SU-DHL-6 (cell line): ENCODE measurements around the gene CMSS1.

ENCODE experiments used
- H2AFZ ChIP-seq: fragments of 200-600 bp; sonication (generic); 2 replicates; pipeline ENCODE4 v1.6.1; 2014; ENCODE audit warnings: low read depth, mild to moderate bottlenecking, moderate library complexity, mixed read lengths, antibody characterized with exemption, low read length; ENCODE audit not compliant: severe bottlenecking
- H3F3A ChIP-seq: fragments of 200-600 bp; shearing (Covaris generic); 2 replicates; pipeline ENCODE4 v1.6.0; 2016; ENCODE audit warnings: antibody characterized with exemption, mild to moderate bottlenecking; ENCODE audit not compliant: insufficient read depth
- H3K27ac ChIP-seq: fragments of 200-600 bp; sonication (generic); 2 replicates; pipeline ENCODE4 v1.5.1; 2016; ENCODE audit warnings: low read depth, mild to moderate bottlenecking, low read length, moderate library complexity, mixed read lengths
- H3K27me3 ChIP-seq: fragments of 200-600 bp; sonication (generic), shearing (Covaris generic); 2 replicates; pipeline ENCODE4 v1.6.0; 2014; ENCODE audit warnings: mild to moderate bottlenecking, low read length
- H3K36me3 ChIP-seq: fragments of 200-600 bp; sonication (generic); 2 replicates; pipeline ENCODE4 v1.6.1; 2014; ENCODE audit warnings: mild to moderate bottlenecking, low read length, mixed read lengths
- H3K4me2 ChIP-seq: fragments of 300-600, 200-600 bp; shearing (Covaris generic), sonication (generic); 2 replicates; pipeline ENCODE4 v1.6.0; 2014; ENCODE audit warnings: low read length, low read depth, mild to moderate bottlenecking; ENCODE audit not compliant: poor library complexity, severe bottlenecking
- H3K4me3 ChIP-seq: fragments of 200-600 bp; sonication (generic); 2 replicates; pipeline ENCODE4 v1.5.1; 2014; ENCODE audit warnings: antibody characterized with exemption, low read length, mild to moderate bottlenecking, mixed read lengths; ENCODE audit not compliant: insufficient read depth, poor library complexity, severe bottlenecking
- H3K79me2 ChIP-seq: fragments of 200-600 bp; sonication (generic); 2 replicates; pipeline ENCODE4 v1.6.1; 2014; ENCODE audit warnings: mild to moderate bottlenecking, low read length, moderate library complexity; ENCODE audit not compliant: insufficient read depth
- H3K9ac ChIP-seq: fragments of 200-600 bp; sonication (generic); 2 replicates; pipeline ENCODE4 v1.7.0; 2014; ENCODE audit warnings: mild to moderate bottlenecking, low read length
- H3K9me2 ChIP-seq: fragments of 200-600 bp; sonication (generic); replicated peaks from 2 replicates; pipeline ENCODE4 v1.6.1; 2014; ENCODE audit warnings: low read length; ENCODE audit not compliant: insufficient read depth
- H3K9me3 ChIP-seq: fragments of 200-600 bp; sonication (generic); 2 replicates; pipeline ENCODE4 v1.6.1; 2014; ENCODE audit warnings: low read length, mixed read lengths; ENCODE audit not compliant: insufficient read depth
- H4K20me1 ChIP-seq: fragments of 200-600 bp; sonication (generic); 2 replicates; pipeline ENCODE4 v1.6.1; 2014; ENCODE audit warnings: low read depth, mild to moderate bottlenecking, antibody characterized with exemption, low read length, moderate library complexity, mixed read lengths
- EZH2phosphoT487 ChIP-seq: fragments of 200-600 bp; sonication (generic), shearing (Covaris generic); conservative IDR thresholded peaks from 2 replicates; pipeline ENCODE4 v1.6.1; 2018; ENCODE audit warnings: mild to moderate bottlenecking, antibody characterized with exemption, low read length, moderate library complexity, mixed read lengths
- TF ChIP-seq, protein P1 (sequence below): fragments of 200-600 bp; sonication (generic); IDR thresholded peaks from one replicate; pipeline ENCODE4 v1.5.1; 2017; ENCODE audit warnings: antibody characterized with exemption, mild to moderate bottlenecking, low read length, moderate library complexity; ENCODE audit not compliant: insufficient read depth, poor library complexity, severe bottlenecking

The CMSS1 gene

DNA sequence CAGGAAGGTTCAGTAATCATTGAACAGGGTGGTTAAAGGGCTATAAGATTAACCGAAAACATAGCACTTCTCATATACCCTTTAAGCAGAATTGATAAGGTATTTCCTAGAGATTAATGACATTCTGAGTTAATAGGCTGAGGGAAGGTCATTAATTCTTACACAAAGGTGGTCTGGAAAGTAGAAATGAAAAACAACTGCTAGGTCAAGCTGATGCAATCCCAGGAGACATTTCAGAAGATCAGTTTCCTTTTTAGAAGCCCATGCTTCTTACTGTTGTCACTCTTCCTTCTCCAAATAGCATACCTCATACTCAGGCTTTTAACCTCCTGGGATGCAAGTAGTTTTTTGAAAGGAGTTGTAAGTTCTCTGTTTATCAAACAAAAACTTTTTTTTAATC is 287.8 kb downstream of the CMSS1 start:
- Histone ChIP-seq H4K20me1 (no peaks in the 10 kb centered on the region), H3K9me3 (no peaks in the 10 kb centered on the region), H2AFZ (no peak overlapping the region), H3K79me2 (no peaks in the 10 kb centered on the region), H3K9ac (no peak overlapping the region), H3K36me3 (no peaks in the 10 kb centered on the region), H3F3A (no peaks in the 10 kb centered on the region), H3K4me2 (peak overlapping the region; percentile 30), H3K27ac (peak overlapping the region; percentile 24), H3K27me3 (no peaks in the 10 kb centered on the region), H3K9me2 (no peaks in the 10 kb centered on the region), H3K4me3 (no peak overlapping the region)
- TF ChIP-seq, protein P1, sequence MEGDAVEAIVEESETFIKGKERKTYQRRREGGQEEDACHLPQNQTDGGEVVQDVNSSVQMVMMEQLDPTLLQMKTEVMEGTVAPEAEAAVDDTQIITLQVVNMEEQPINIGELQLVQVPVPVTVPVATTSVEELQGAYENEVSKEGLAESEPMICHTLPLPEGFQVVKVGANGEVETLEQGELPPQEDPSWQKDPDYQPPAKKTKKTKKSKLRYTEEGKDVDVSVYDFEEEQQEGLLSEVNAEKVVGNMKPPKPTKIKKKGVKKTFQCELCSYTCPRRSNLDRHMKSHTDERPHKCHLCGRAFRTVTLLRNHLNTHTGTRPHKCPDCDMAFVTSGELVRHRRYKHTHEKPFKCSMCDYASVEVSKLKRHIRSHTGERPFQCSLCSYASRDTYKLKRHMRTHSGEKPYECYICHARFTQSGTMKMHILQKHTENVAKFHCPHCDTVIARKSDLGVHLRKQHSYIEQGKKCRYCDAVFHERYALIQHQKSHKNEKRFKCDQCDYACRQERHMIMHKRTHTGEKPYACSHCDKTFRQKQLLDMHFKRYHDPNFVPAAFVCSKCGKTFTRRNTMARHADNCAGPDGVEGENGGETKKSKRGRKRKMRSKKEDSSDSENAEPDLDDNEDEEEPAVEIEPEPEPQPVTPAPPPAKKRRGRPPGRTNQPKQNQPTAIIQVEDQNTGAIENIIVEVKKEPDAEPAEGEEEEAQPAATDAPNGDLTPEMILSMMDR: no peak
- no peak for TF ChIP-seq EZH2phosphoT487

DNA sequence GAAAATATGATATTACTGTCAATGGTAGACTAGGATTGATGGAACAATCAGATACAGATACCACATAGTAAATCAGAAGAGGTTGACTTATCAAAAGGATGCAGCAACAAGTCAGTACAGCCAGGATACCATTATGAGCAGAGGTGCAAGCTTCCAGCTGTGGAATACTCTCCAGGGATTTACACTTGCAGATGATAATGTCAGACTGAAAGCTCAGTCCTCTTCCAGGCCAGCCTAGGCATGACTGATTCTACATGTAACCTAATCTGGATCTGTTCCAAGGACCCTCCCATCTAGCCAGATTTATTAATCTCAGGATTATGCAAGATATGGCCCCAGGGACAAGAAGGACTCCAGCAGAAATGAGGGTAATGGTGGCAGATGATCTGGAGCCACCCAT is 288.4 kb downstream of the CMSS1 start:
- no peaks in the 10 kb centered on the region for H3F3A ChIP-seq
- H4K20me1 ChIP-seq: no peaks in the 10 kb centered on the region
- no peaks in the 10 kb centered on the region for H3K36me3 ChIP-seq
- TF ChIP-seq, protein P1: no peak
- no peak for TF ChIP-seq EZH2phosphoT487
- no peak overlapping the region for H3K9ac ChIP-seq
- H3K4me3 ChIP-seq: no peak overlapping the region
- no peaks in the 10 kb centered on the region for H3K27me3 ChIP-seq
- no peaks in the 10 kb centered on the region for H3K9me3 ChIP-seq
- H2AFZ ChIP-seq: no peak overlapping the region
- H3K9me2 ChIP-seq: no peaks in the 10 kb centered on the region
- peak overlapping the region; percentile 30 for H3K4me2 ChIP-seq
- H3K27ac ChIP-seq: peak overlapping the region; percentile 24; the same call in 1 of the 2 replicates
- no peaks in the 10 kb centered on the region for H3K79me2 ChIP-seq

DNA sequence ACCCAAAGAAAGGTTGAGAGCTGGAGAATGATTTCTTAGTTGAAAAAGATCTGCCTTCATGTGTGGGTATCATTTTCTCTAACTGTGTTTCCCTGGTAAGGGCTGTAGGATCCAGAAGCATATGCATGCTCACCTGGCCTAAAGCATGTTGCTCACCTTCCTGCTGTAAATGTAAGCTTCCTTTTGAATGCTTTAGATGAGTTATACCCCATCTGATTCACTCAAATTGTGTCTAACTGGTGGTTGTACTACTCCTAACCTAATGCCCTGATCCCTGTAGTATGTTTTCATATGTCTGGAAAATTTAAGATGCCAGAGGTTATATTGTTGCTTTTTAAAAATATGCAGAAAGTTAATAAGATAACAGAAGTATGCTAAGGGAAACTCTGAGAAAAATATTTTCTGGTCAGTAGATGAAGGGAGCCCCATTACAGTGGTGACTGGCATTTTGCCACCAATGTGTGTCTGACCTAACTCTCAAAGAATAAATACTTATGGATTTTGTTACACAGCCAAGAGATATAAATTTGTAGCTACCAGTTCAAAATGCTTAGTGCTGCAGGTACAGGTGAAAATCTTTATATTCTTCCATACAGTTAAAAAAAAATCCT is 289.0 kb downstream of the CMSS1 start:
- H3K27me3 ChIP-seq: no peaks in the 10 kb centered on the region
- no peak overlapping the region for H3K9ac ChIP-seq
- no peak overlapping the region for H3K4me3 ChIP-seq
- TF ChIP-seq, protein P1: no peak
- no peak for TF ChIP-seq EZH2phosphoT487
- no peaks in the 10 kb centered on the region for H3K9me3 ChIP-seq
- no peaks in the 10 kb centered on the region for H3F3A ChIP-seq
- no peaks in the 10 kb centered on the region for H3K9me2 ChIP-seq
- H3K4me2 ChIP-seq: no peak overlapping the region
- H2AFZ ChIP-seq: no peak overlapping the region
- H4K20me1 ChIP-seq: no peaks in the 10 kb centered on the region
- H3K27ac ChIP-seq: no peak overlapping the region
- no peaks in the 10 kb centered on the region for H3K36me3 ChIP-seq
- H3K79me2 ChIP-seq: no peaks in the 10 kb centered on the region
